GM21619 (cell line): ENCODE data around the gene CLTCL1.

ENCODE experiments used
- ATAC-seq: cut with Tn5 transposase; IDR thresholded peaks from one replicate; pipeline ENCODE4 v1.9.1; 2021; ENCODE audit not compliant: unreplicated experiment

The CLTCL1 gene

DNA sequence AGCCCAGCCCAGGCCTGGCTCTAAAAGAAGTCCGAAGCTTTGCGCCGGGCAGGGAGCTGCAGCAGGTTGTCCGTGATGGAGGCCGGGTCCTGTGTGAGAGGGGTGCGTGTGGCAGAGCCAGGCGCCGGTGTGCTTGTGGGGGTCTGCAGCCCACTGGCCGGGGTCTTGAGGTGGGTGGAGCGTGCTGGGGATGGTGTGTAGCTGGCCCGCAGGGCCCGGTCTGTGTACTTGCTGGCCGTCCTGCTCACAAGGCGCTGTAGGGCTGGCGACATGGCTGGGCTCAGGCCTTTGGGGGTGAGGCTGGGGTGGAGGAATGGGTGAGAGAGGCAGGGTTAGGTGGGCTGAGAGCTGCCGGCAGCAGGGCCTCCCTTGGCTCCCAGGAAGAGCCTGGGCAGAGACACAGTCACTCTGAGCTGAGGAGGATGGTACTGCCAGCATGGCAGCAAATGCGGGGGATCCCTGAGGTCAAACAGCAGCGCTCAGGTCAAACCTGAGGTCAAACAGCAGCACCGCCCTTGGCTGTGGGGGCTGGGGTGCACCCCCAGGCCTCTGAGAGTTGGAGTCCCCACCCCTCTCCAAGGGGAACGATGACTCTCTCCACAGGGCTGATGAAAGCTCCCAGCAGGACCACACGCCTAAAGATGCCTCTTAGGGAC is 157.2 kb downstream of the CLTCL1 start:
- ATAC-seq = no peak

DNA sequence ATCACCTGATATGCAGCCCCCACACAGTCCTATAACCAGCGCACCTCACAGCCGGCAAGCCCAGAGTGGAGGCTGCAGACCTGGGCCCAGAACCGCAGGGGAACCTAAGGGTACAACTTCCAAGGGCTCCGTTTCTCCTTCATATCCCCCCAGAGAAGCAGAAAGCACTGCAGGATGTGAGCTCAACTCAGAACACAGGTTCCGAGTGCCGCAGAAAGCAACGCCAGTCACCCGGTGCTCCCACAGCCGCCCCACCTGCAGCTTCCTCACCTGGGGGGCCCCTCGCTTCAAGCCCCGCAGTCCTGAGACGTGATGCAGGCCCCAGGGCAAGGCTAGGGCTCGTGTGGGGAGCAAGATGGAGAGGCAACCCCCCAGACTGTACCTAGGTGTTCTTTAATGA is 158.0 kb downstream of the CLTCL1 start:
- ATAC-seq = no peak

DNA sequence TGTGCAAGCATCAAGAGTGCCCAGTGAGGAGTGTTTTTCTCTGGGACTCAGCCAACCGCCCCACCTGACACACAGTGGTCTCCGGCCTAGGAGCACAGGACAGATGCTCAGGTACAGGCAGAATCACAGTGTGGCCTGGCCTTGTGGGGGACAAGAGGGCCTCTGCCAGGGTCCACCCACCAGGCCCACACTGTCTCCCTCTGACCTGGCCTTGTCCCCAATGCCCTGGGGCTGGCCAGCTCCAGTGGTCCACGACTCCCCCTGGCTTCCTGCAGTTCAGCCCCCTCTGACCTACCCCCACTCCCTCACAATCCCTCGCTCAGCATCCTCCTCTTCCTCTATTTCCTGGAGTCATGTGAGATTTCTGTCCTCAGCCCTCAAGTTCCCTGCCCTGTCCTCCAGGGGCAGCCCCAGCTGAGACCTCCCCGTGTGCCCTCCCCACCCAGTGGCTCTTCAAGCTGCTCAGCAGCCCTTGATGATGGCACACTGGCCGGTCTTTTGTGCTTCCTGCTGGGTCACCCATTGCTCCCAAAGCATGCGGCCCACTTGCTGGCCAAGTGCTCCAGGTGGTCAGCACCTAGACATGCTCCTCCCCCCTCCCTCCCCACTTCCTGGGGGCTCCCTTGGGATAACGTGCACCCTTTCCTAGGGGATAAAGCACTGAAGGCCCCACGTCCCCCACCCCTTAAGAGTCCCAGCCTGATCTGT is 158.7 kb downstream of the CLTCL1 start:
- no peak for ATAC-seq

DNA sequence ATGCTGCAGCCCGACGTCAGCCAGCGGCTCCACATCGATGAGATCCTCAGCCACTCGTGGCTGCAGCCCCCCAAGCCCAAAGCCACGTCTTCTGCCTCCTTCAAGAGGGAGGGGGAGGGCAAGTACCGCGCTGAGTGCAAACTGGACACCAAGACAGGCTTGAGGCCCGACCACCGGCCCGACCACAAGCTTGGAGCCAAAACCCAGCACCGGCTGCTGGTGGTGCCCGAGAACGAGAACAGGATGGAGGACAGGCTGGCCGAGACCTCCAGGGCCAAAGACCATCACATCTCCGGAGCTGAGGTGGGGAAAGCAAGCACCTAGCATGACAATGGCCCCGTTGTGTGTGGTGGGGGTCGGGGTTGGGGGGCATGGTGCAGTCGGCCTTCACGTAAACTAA is 159.4 kb downstream of the CLTCL1 start:
- no peak for ATAC-seq

DNA sequence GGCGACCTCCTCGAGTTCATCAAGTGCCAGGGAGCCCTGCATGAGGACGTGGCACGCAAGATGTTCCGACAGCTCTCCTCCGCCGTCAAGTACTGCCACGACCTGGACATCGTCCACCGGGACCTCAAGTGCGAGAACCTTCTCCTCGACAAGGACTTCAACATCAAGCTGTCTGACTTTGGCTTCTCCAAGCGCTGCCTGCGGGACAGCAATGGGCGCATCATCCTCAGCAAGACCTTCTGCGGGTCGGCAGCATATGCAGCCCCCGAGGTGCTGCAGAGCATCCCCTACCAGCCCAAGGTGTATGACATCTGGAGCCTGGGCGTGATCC is 159.9 kb downstream of the CLTCL1 start:
- ATAC-seq = no peak

DNA sequence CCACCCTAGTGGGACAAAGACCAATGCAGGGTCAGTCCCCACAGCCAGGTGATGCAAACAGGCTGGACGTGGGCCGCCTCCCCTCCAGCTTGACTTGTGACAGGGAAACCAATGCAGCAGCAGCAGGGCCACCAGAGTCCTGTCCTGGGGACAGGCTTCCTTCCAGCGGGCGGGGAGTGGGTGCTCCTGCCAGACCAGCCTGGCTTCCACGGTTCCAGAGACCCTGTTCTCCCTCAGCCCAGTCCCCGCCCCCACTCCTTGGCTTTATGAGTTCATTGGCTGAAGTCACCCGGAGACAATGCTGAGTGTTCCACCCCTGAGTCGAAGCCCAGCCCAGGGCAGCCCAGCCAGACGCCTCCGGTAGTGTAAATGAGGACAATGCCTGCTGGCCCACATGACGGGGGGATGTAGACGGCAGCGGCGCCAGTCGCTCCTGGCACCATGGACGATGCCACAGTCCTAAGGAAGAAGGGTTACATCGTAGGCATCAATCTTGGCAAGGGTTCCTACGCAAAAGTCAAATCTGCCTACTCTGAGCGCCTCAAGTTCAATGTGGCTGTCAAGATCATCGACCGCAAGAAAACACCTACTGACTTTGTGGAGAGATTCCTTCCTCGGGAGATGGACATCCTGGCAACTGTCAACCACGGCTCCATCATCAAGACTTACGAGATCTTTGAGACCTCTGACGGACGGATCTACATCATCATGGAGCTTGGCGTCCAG is 160.4 kb downstream of the CLTCL1 start, which contains the start of gene TSSK2:
Gene TSSK2, plus strand, starts transcription at position 350 of the 726 bp plus-strand sequence. Its CDS starts 92 bp downstream, at position 442.
- ATAC-seq = no peak

DNA sequence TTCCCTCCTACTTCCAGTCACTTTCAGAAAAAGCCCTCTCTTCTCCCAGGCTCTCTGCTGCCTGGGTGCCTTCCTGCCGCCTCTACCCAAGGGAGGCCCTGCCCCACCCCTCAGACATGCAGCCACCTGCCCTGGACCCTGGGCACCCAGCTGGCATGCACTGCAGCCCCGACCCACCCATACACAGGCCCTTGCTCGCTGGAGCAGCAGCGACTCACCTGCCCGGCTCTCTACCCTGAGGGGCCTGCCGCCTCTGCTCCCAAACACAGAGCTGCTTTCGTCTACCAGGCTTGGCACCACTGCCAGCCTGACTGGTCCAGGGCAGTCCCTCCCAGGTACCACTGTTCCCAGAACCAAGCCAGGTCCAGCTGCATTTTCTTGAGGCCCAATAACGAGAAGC is 161.6 kb downstream of the CLTCL1 start:
- ATAC-seq = no peak
